Measurements from ENCODE around the gene KRCC1.

The KRCC1 gene

DNA sequence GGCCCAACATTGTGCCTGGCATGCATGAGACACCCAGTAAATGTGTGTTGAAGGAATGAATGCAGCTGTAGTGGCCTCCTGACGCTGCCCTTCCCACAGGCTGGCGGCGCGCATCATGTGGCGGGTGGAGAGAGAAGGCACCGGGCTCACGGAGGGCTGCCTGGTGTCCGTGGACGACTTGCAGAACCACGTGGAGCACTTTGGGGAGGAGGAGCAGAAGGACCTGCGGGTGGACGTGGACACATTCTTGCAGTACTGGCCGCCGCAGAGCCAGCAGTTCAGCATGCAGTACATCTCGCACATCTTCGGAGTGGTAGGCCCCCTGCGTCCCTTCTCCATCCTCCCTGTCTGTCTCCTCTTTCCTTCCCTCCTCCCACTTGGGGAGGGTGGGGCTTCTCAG lies 32.2 kb upstream of the KRCC1 start:
- Histone ChIP-seq H2BK120ac (ENCODE audit: low read depth, low read length) (no peak overlapping the region), H3K4ac (ENCODE audit: low read depth in 1 of 2, low read length in 2 of 2) (no peak overlapping the region), H3K4me2 (ENCODE audit: low read length, poor library complexity, severe bottlenecking) (no peak overlapping the region), H3K9ac (ENCODE audit: low read length) (no peak overlapping the region), H4K8ac (ENCODE audit: low read length) (no peak overlapping the region), H2BK5ac (ENCODE audit: low read depth, low read length, poor library complexity, severe bottlenecking) (no peak overlapping the region), H3K9me3 (ENCODE audit: control insufficient read depth, low read length) (no peaks in the 10 kb centered on the region), H4K91ac (ENCODE audit: low read length) (peak overlapping the region; percentile 46), H3K4me3 (ENCODE audit: insufficient read depth in 1 of 2, low read depth in 1 of 2, low read length in 2 of 2) (no peak overlapping the region), H2AK5ac (ENCODE audit: low read length, severe bottlenecking) (no peak overlapping the region), H3K27ac (ENCODE audit: low read length, poor library complexity, severe bottlenecking) (no peak overlapping the region), H2AFZ (ENCODE audit: low read depth, low read length) (no peak overlapping the region), H3K27me3 (ENCODE audit: control insufficient read depth in 1 of 2, insufficient read depth in 1 of 2, low read length in 2 of 2) (peaks cover 0 to 11% of the 10 kb centered on the region in 2 experiments), H3K18ac (ENCODE audit: low read depth in 1 of 2, low read length in 2 of 2) (no peak overlapping the region), H3K4me1 (ENCODE audit: control insufficient read depth, insufficient read depth, low read depth, low read length) (peaks cover 2% of the 10 kb centered on the region), H3K14ac (ENCODE audit: low read length in 2 of 2) (no peak overlapping the region), H3K79me1 (replicated peaks; ENCODE audit: low read length, poor library complexity, severe bottlenecking) (no peaks in the 10 kb centered on the region), H3K36me3 (ENCODE audit: control insufficient read depth in 1 of 2, insufficient read depth in 2 of 2, low read depth in 1 of 2, low read length in 2 of 2) (no peaks in the 10 kb centered on the region), H3K23ac (ENCODE audit: low read length in 2 of 2) (no peak overlapping the region), H2BK15ac (ENCODE audit: low read depth, poor library complexity, severe bottlenecking) (no peak overlapping the region), H2BK12ac (ENCODE audit: low read length in 2 of 2) (no peak overlapping the region)
- no peak for DNase-seq
- 94% methylated on average over 15 of the region's 17 CpGs for WGBS

GRCh38 chr2:88087073-88087472 lies 31.5 kb upstream of the KRCC1 start:
- Histone ChIP-seq H3K9ac (ENCODE audit: low read length) (no peak overlapping the region), H3K36me3 (ENCODE audit: control insufficient read depth in 1 of 2, insufficient read depth in 2 of 2, low read depth in 1 of 2, low read length in 2 of 2) (no peaks in the 10 kb centered on the region), H3K18ac (ENCODE audit: low read depth in 1 of 2, low read length in 2 of 2) (no peak overlapping the region), H3K27me3 (ENCODE audit: control insufficient read depth in 1 of 2, insufficient read depth in 1 of 2, low read length in 2 of 2) (peaks cover 0 to 14% of the 10 kb centered on the region in 2 experiments), H3K4me3 (ENCODE audit: insufficient read depth in 1 of 2, low read depth in 1 of 2, low read length in 2 of 2) (no peak overlapping the region), H2AK5ac (ENCODE audit: low read length, severe bottlenecking) (no peak overlapping the region), H3K4ac (ENCODE audit: low read depth in 1 of 2, low read length in 2 of 2) (no peak overlapping the region), H2BK5ac (ENCODE audit: low read depth, low read length, poor library complexity, severe bottlenecking) (no peak overlapping the region), H3K9me3 (ENCODE audit: control insufficient read depth, low read length) (no peaks in the 10 kb centered on the region), H2BK12ac (ENCODE audit: low read length in 2 of 2) (no peak overlapping the region), H3K4me2 (ENCODE audit: low read length, poor library complexity, severe bottlenecking) (no peak overlapping the region), H3K79me1 (replicated peaks; ENCODE audit: low read length, poor library complexity, severe bottlenecking) (no peaks in the 10 kb centered on the region), H3K27ac (ENCODE audit: low read length, poor library complexity, severe bottlenecking) (no peak overlapping the region), H3K23ac (ENCODE audit: low read length in 2 of 2) (no peak overlapping the region), H3K14ac (ENCODE audit: low read length in 2 of 2) (no peak overlapping the region), H2BK120ac (ENCODE audit: low read depth, low read length) (no peak overlapping the region), H4K8ac (ENCODE audit: low read length) (no peak overlapping the region), H2AFZ (ENCODE audit: low read depth, low read length) (no peak overlapping the region), H3K4me1 (ENCODE audit: control insufficient read depth, insufficient read depth, low read depth, low read length) (peaks cover 2% of the 10 kb centered on the region), H4K91ac (ENCODE audit: low read length) (peak overlapping the region; percentile 20), H2BK15ac (ENCODE audit: low read depth, poor library complexity, severe bottlenecking) (no peak overlapping the region)
- WGBS = 95% methylated on average over 2 of the region's 2 CpGs
- DNase-seq = no peak

GRCh38 chr2:88086401-88086800 lies 30.8 kb upstream of the KRCC1 start:
- no peak overlapping the region for H2AK5ac ChIP-seq (ENCODE audit: low read length, severe bottlenecking)
- no peak overlapping the region for H2BK12ac ChIP-seq (ENCODE audit: low read length in 2 of 2)
- no peak overlapping the region for H4K8ac ChIP-seq (ENCODE audit: low read length)
- H3K14ac ChIP-seq (ENCODE audit: low read length in 2 of 2) = no peak overlapping the region
- no peak overlapping the region for H2BK5ac ChIP-seq (ENCODE audit: low read depth, low read length, poor library complexity, severe bottlenecking)
- H3K27me3 ChIP-seq (ENCODE audit: control insufficient read depth in 1 of 2, insufficient read depth in 1 of 2, low read length in 2 of 2) = peaks cover 0 to 17% of the 10 kb centered on the region in 2 experiments
- H3K9me3 ChIP-seq (ENCODE audit: control insufficient read depth, low read length) = no peaks in the 10 kb centered on the region
- no peak overlapping the region for H3K23ac ChIP-seq (ENCODE audit: low read length in 2 of 2)
- no peak for DNase-seq
- no peak overlapping the region for H2AFZ ChIP-seq (ENCODE audit: low read depth, low read length)
- H3K4ac ChIP-seq (ENCODE audit: low read depth in 1 of 2, low read length in 2 of 2) = no peak overlapping the region
- no peak overlapping the region for H4K91ac ChIP-seq (ENCODE audit: low read length)
- H3K18ac ChIP-seq (ENCODE audit: low read depth in 1 of 2, low read length in 2 of 2) = no peak overlapping the region
- H3K27ac ChIP-seq (ENCODE audit: low read length, poor library complexity, severe bottlenecking) = no peak overlapping the region
- H3K4me3 ChIP-seq (ENCODE audit: insufficient read depth in 1 of 2, low read depth in 1 of 2, low read length in 2 of 2) = no peak overlapping the region
- no peaks in the 10 kb centered on the region for H3K79me1 ChIP-seq (replicated peaks; ENCODE audit: low read length, poor library complexity, severe bottlenecking)
- 85% methylated on average over 5 of the region's 9 CpGs for WGBS
- no peak overlapping the region for H2BK120ac ChIP-seq (ENCODE audit: low read depth, low read length)
- no peak overlapping the region for H2BK15ac ChIP-seq (ENCODE audit: low read depth, poor library complexity, severe bottlenecking)
- no peak overlapping the region for H3K4me2 ChIP-seq (ENCODE audit: low read length, poor library complexity, severe bottlenecking)
- H3K9ac ChIP-seq (ENCODE audit: low read length) = no peak overlapping the region
- H3K36me3 ChIP-seq (ENCODE audit: control insufficient read depth in 1 of 2, insufficient read depth in 2 of 2, low read depth in 1 of 2, low read length in 2 of 2) = no peaks in the 10 kb centered on the region
- H3K4me1 ChIP-seq (ENCODE audit: control insufficient read depth, insufficient read depth, low read depth, low read length) = peaks cover 2% of the 10 kb centered on the region

DNA sequence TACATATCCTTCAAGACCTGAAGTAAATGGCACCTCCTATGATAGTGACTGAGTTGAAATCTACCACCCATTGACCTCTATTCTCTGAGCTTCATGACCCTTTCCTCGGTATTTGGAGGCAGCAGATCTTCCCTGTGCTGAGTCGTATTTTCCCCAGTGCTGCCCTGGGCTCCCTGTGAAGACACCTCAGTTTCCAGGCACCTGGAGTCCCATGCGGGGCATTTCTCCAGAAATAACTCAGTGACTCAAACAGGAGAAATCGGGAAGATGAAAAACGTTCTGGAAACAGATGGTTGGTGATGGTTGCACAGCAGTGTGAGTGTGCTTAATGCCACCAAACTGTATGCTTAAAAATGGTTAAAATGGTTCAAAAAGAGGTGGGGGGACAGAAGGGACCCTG lies 30.0 kb upstream of the KRCC1 start:
- Histone ChIP-seq H3K4me2 (ENCODE audit: low read length, poor library complexity, severe bottlenecking) (no peak overlapping the region), H2BK15ac (ENCODE audit: low read depth, poor library complexity, severe bottlenecking) (no peak overlapping the region), H2BK12ac (ENCODE audit: low read length in 2 of 2) (no peak overlapping the region), H3K36me3 (ENCODE audit: control insufficient read depth in 1 of 2, insufficient read depth in 2 of 2, low read depth in 1 of 2, low read length in 2 of 2) (no peaks in the 10 kb centered on the region), H4K91ac (ENCODE audit: low read length) (no peak overlapping the region), H3K27me3 (ENCODE audit: control insufficient read depth in 1 of 2, insufficient read depth in 1 of 2, low read length in 2 of 2) (peaks cover 0 to 17% of the 10 kb centered on the region in 2 experiments), H2BK5ac (ENCODE audit: low read depth, low read length, poor library complexity, severe bottlenecking) (no peak overlapping the region), H2BK120ac (ENCODE audit: low read depth, low read length) (no peak overlapping the region), H3K79me1 (replicated peaks; ENCODE audit: low read length, poor library complexity, severe bottlenecking) (no peaks in the 10 kb centered on the region), H3K4me1 (ENCODE audit: control insufficient read depth, insufficient read depth, low read depth, low read length) (peaks cover 2% of the 10 kb centered on the region), H3K9me3 (ENCODE audit: control insufficient read depth, low read length) (no peaks in the 10 kb centered on the region), H3K4me3 (ENCODE audit: insufficient read depth in 1 of 2, low read depth in 1 of 2, low read length in 2 of 2) (no peak overlapping the region), H4K8ac (ENCODE audit: low read length) (no peak overlapping the region), H3K23ac (ENCODE audit: low read length in 2 of 2) (no peak overlapping the region), H2AK5ac (ENCODE audit: low read length, severe bottlenecking) (no peak overlapping the region), H3K18ac (ENCODE audit: low read depth in 1 of 2, low read length in 2 of 2) (no peak overlapping the region), H3K14ac (ENCODE audit: low read length in 2 of 2) (no peak overlapping the region), H3K27ac (ENCODE audit: low read length, poor library complexity, severe bottlenecking) (no peak overlapping the region), H3K4ac (ENCODE audit: low read depth in 1 of 2, low read length in 2 of 2) (no peak overlapping the region), H2AFZ (ENCODE audit: low read depth, low read length) (no peak overlapping the region), H3K9ac (ENCODE audit: low read length) (no peak overlapping the region)
- no peak for DNase-seq
- WGBS = 80% methylated on average over 5 of the region's 5 CpGs

Measured in mesenchymal stem cell (in vitro differentiated cells and primary cell).